Nephron (organoid): ENCODE measurements around the gene ELL2.

Source experiments
- H3K27ac Mint-ChIP-seq, 3 experiments: 2 replicates each; pipeline ENCODE4 v1.8.0; 2020; ENCODE audit warnings: mixed read lengths in 3 of 3, mild to moderate bottlenecking in 2 of 3, moderate library complexity in 1 of 3
- H3K27me3 Mint-ChIP-seq: 2 replicates; pipeline ENCODE4 v1.8.0; 2021; ENCODE audit warnings: low read depth, mild to moderate bottlenecking, moderate library complexity, mixed read lengths
- H3K36me3 Mint-ChIP-seq: 2 replicates; pipeline ENCODE4 v1.8.0; 2020; ENCODE audit warnings: low read depth, mixed read lengths
- H3K4me1 Mint-ChIP-seq: 2 replicates; pipeline ENCODE4 v1.8.0; 2020; ENCODE audit warnings: mixed read lengths
- H3K4me3 Mint-ChIP-seq, 3 experiments: 2 replicates each; pipeline ENCODE4 v1.8.0; 2020; ENCODE audit warnings: mild to moderate bottlenecking in 3 of 3, mixed read lengths in 3 of 3, moderate library complexity in 2 of 3
- H3K9me3 Mint-ChIP-seq: 2 replicates; pipeline ENCODE4 v1.8.0; 2020; ENCODE audit warnings: mixed read lengths
- TF ChIP-seq, protein P1 (sequence below), 3 experiments: fragments of 200-600 bp; sonication (generic); IDR thresholded peaks; one replicate each; pipeline ENCODE4 v1.5.0; 2021; ENCODE audit warnings: antibody characterized with exemption in 3 of 3; ENCODE audit not compliant: unreplicated experiment in 3 of 3

Gene ELL2

DNA sequence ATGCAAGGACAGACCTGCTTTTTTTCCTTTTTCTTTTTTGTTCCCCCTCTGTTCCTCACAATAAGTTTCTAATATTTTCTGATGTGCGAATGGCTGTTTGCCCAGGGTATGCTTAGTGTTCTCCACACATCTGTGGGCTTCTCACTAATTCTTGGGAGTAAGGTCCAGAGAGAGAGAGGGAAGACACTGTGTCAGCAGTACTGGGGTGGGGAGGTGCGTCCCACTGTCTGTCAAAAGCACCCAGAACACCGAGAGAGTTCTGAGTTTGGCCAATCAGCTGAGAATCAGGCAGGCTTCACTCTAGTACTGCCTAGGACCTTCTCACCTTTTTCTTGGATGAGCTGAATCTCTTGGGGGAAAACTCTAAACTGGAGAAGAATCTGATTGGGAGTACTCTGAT is 61.8 kb downstream of the ELL2 start:
- peak overlapping the region in 1 of 3 experiments; percentile 63 for H3K27ac Mint-ChIP-seq
- H3K9me3 Mint-ChIP-seq = no peaks in the 10 kb centered on the region
- H3K36me3 Mint-ChIP-seq = peaks cover 30% of the 10 kb centered on the region
- H3K4me1 Mint-ChIP-seq = peaks cover 3% of the 10 kb centered on the region
- H3K4me3 Mint-ChIP-seq = no peak overlapping the region
- TF ChIP-seq, protein P1, sequence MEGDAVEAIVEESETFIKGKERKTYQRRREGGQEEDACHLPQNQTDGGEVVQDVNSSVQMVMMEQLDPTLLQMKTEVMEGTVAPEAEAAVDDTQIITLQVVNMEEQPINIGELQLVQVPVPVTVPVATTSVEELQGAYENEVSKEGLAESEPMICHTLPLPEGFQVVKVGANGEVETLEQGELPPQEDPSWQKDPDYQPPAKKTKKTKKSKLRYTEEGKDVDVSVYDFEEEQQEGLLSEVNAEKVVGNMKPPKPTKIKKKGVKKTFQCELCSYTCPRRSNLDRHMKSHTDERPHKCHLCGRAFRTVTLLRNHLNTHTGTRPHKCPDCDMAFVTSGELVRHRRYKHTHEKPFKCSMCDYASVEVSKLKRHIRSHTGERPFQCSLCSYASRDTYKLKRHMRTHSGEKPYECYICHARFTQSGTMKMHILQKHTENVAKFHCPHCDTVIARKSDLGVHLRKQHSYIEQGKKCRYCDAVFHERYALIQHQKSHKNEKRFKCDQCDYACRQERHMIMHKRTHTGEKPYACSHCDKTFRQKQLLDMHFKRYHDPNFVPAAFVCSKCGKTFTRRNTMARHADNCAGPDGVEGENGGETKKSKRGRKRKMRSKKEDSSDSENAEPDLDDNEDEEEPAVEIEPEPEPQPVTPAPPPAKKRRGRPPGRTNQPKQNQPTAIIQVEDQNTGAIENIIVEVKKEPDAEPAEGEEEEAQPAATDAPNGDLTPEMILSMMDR (IDR thresholded peaks at IDR 0.05; ENCODE audit: unreplicated experiment in 3 of 3) = no peak
- H3K27me3 Mint-ChIP-seq = no peaks in the 10 kb centered on the region

DNA sequence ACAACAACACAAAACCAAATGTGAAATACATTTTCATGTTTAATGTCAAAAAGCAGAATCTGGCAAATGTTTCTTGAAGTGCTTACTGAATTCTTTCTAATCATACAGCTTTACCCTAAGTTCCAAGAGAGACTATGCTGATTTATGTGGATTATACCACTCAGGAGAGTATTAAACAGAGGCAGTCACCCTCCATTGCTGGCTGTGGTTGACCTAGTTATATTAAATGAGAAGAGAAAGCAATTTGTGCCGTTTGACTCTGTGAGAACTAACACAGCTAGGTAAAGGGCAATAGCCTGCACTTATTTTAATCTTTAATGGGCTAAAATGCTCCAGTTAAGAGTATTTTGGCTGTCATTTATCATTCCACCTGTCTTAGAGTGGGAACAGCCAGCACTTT is 62.6 kb downstream of the ELL2 start:
- no peak overlapping the region for H3K4me3 Mint-ChIP-seq
- H3K4me1 Mint-ChIP-seq = peaks cover 3% of the 10 kb centered on the region
- no peak overlapping the region for H3K27ac Mint-ChIP-seq
- peaks cover 35% of the 10 kb centered on the region for H3K36me3 Mint-ChIP-seq
- no peaks in the 10 kb centered on the region for H3K9me3 Mint-ChIP-seq
- H3K27me3 Mint-ChIP-seq = no peaks in the 10 kb centered on the region
- TF ChIP-seq, protein P1 (IDR thresholded peaks at IDR 0.05; ENCODE audit: unreplicated experiment in 3 of 3) = no peak

DNA sequence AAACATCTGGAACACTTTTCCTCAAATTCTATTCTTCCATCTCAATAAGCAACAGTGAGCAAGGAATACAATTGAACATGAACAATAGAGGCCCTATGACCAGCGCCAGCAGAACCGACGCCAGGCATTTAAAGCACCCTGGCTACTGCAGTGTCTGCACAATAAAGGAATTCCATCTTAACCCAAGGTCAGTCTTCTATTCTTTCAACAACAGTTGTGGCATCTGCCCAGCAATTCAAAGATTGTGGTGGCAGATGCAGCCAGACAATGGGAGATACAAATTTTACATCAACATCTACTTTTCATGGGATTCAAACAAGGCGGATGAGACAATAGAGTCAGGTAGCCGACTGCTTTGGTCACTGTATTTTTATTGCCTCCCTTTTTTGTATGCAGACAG is 65.9 kb downstream of the ELL2 start:
- peaks cover 3% of the 10 kb centered on the region for H3K4me1 Mint-ChIP-seq
- TF ChIP-seq, protein P1 (IDR thresholded peaks at IDR 0.05; ENCODE audit: unreplicated experiment in 3 of 3) = no peak

DNA sequence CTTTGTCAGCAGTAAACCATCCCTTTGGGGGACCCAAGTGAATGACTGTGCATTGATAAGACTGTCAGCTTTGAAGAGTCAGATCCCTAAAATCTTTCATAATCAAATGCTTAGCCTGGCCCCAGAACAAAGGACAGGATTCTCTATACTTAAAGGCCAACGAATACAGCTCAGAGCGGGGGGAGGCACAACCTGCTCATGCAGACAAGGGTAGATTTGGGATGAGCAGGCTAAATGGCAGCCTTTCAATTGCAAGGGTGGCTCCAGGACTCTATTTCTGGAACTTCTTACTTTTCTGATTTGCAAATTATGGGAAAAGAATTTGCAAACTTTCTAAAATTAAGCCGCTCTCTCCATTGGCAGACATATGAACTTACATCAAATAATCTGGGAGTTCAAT is 66.4 kb downstream of the ELL2 start:
- no peak overlapping the region for H3K4me3 Mint-ChIP-seq
- H3K36me3 Mint-ChIP-seq = peaks cover 37% of the 10 kb centered on the region
- no peaks in the 10 kb centered on the region for H3K27me3 Mint-ChIP-seq
- no peaks in the 10 kb centered on the region for H3K9me3 Mint-ChIP-seq
- no peak overlapping the region for H3K27ac Mint-ChIP-seq
- TF ChIP-seq, protein P1 (IDR thresholded peaks at IDR 0.05; ENCODE audit: unreplicated experiment in 3 of 3) = no peak
- H3K4me1 Mint-ChIP-seq = peaks cover 3% of the 10 kb centered on the region

More for the DNA sequence above, 65.9 kb downstream of the ELL2 start:
- Mint-ChIP-seq H3K36me3 (peaks cover 32% of the 10 kb centered on the region), H3K27me3 (no peaks in the 10 kb centered on the region), H3K4me3 (no peak overlapping the region), H3K27ac (no peak overlapping the region), H3K9me3 (no peaks in the 10 kb centered on the region)

DNA sequence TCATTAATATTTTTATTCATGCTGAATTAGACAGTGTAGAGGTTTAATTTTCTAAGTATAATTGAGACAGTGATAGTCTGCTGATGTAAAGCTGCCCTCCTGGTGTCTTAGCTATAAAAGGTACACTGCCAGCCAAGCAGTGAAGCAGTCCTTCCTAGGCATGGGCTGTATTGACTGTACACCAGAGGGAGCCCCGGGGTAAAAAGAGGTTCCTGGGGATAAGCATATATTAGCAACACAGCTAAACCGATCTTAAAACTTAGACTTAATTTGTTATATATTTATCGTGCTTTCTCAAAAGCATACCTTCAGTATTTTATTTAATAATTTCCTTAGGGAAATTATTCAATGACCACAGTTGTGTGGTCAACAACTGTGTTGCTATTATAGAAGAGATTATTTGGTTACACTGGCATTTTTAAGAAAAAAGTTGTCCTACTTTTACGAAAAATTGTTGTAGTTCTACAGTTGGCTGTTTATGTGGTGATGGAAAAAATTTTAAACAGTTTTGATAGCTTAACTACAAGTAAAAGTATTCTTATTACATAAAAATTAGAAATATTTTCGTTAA is 68.8 kb downstream of the ELL2 start:
- TF ChIP-seq, protein P1 (IDR thresholded peaks at IDR 0.05; ENCODE audit: unreplicated experiment in 3 of 3) = peak in 2 of 3 experiments; percentile 13 to 27

DNA sequence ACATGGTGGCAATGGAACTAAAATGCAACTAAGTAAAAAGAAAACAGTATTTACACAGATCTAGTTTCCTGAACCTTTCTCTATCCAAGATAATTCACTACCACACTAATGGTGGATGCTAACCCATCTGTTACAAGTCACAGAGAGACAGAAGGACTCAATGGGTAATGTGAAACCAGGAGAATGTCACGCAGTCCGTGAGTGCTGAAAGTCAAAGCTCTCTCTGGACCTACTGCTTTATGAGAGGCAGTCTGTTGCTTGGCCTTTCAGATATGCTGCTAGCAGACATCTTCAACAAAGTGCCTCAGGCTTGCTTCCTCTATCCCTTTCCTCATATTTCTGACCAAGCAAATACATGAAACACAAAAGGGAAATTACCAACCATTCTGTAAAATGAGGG is 70.2 kb downstream of the ELL2 start:
- no peaks in the 10 kb centered on the region for H3K27me3 Mint-ChIP-seq
- TF ChIP-seq, protein P1 (IDR thresholded peaks at IDR 0.05; ENCODE audit: unreplicated experiment in 3 of 3) = no peak
- no peaks in the 10 kb centered on the region for H3K9me3 Mint-ChIP-seq
- H3K4me1 Mint-ChIP-seq = no peaks in the 10 kb centered on the region
- no peak overlapping the region for H3K4me3 Mint-ChIP-seq
- H3K27ac Mint-ChIP-seq = peak overlapping the region in 1 of 3 experiments; percentile 61
- H3K36me3 Mint-ChIP-seq = peaks cover 34% of the 10 kb centered on the region

More for the DNA sequence above, 68.8 kb downstream of the ELL2 start:
- Mint-ChIP-seq H3K4me1 (no peaks in the 10 kb centered on the region), H3K27me3 (no peaks in the 10 kb centered on the region), H3K4me3 (no peak overlapping the region), H3K36me3 (peaks cover 38% of the 10 kb centered on the region), H3K9me3 (no peaks in the 10 kb centered on the region), H3K27ac (no peak overlapping the region)
